Measurements from ENCODE around the gene BCKDK.
"Not testable (repeated sequence)": the region's sequence is repeated elsewhere in the genome, so short reads cannot be mapped to it uniquely, and the experiment has no call there.

Gene BCKDK

DNA sequence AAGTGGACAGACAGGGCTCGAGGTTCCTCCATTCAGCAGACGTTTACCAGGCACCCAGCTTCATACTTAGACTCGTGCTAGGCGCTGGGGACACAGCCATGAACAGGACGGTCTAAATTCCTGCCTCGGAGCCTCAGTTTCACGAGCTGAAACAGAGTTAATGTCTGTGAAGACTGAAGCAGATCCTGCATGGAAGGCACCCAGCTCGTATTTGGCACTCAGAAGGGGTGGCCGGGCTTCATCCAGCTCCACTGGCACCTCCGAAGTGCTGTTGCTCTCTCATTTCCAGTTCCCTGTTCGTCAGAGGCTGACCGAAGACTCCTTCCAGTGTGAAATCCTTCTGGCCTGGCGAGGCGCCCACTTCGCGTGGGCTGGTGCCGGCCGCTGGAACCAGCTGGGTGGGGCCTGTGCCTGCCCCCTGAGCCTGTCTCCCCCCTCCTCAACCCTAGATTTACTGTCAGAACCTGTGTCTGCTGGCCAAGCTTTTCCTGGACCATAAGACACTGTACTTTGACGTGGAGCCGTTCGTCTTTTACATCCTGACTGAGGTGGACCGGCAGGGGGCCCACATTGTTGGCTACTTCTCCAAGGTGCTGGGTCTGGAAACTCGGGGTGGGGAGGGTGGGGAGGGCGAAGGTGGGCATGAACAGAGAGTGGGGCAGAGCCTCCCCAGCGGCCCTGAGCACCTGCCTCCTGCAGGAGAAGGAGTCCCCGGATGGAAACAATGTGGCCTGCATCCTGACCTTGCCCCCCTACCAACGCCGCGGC, 21.6 kb downstream of the BCKDK start:
- no peak for DNase-seq

DNA sequence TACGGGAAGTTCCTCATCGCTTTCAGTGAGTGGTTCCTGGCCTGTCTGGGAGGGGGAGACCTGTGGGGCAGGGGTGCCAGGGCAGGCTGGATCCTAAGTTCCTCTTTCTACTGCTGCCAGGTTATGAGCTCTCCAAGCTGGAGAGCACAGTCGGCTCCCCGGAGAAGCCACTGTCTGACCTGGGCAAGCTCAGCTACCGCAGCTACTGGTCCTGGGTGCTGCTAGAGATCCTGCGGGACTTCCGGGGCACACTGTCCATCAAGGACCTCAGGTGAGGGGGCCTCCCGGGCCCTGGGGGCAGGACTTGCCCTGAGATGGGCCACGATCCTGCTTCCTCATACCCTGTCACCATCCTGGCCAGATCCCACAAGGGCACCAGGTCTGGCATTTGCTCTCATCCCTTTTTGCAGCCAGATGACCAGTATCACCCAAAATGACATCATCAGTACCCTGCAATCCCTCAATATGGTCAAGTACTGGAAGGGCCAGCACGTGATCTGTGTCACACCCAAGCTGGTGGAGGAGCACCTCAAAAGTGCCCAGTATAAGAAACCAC, 22.2 kb downstream of the BCKDK start:
- DNase-seq, result no peak

- DNase-seq, result peak; percentile 78
Measured at GRCh38 chr16:31130899-31131298, 22.7 kb downstream of the BCKDK start.

GRCh38 chr16:31131416-31131815, 23.2 kb downstream of the BCKDK start:
- no peak for DNase-seq

- no peak for DNase-seq
Measured at GRCh38 chr16:31131841-31132271, 23.7 kb downstream of the BCKDK start.

- no peak for DNase-seq
Measured at GRCh38 chr16:31132303-31132979, 24.3 kb downstream of the BCKDK start.

DNA sequence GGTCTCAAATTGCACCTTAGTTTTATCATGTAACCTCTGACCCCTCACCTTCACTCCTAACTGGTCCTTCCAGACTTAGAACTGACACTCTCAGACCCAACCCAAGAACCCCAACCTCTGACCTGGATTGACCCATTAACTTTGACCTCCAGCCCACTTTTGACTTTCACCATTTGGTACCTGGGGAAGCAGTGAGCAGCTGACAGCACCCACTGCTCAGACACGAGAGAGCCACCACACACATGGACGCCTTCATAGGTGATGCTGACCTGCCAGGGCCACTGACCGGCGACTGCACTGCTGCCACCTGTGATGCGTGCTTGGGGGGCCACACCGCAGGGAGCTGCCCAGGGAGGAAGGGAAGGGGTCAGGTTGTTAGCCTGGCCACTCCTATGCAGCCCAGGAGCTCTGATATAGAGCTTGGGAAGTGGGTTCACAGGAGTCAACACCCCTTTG, 24.9 kb downstream of the BCKDK start:
- no peak for DNase-seq

GRCh38 chr16:31134091-31134571, 25.9 kb downstream of the BCKDK start:
- peak; percentile 28 for DNase-seq

GRCh38 chr16:31134625-31135534, 26.7 kb downstream of the BCKDK start:
- peak; percentile 57 for DNase-seq

GRCh38 chr16:31135535-31136286, 27.5 kb downstream of the BCKDK start, which contains the start of gene PRSS8:
Gene PRSS8, minus strand, starts transcription at chr16:31135727. Its CDS starts 229 bp downstream, at chr16:31135498.
- DNase-seq, result peak; percentile 41

GRCh38 chr16:31136287-31136662, 28.1 kb downstream of the BCKDK start:
- DNase-seq, result no peak

GRCh38 chr16:31136822-31137499, 28.8 kb downstream of the BCKDK start:
- not testable (repeated sequence) for DNase-seq

DNA sequence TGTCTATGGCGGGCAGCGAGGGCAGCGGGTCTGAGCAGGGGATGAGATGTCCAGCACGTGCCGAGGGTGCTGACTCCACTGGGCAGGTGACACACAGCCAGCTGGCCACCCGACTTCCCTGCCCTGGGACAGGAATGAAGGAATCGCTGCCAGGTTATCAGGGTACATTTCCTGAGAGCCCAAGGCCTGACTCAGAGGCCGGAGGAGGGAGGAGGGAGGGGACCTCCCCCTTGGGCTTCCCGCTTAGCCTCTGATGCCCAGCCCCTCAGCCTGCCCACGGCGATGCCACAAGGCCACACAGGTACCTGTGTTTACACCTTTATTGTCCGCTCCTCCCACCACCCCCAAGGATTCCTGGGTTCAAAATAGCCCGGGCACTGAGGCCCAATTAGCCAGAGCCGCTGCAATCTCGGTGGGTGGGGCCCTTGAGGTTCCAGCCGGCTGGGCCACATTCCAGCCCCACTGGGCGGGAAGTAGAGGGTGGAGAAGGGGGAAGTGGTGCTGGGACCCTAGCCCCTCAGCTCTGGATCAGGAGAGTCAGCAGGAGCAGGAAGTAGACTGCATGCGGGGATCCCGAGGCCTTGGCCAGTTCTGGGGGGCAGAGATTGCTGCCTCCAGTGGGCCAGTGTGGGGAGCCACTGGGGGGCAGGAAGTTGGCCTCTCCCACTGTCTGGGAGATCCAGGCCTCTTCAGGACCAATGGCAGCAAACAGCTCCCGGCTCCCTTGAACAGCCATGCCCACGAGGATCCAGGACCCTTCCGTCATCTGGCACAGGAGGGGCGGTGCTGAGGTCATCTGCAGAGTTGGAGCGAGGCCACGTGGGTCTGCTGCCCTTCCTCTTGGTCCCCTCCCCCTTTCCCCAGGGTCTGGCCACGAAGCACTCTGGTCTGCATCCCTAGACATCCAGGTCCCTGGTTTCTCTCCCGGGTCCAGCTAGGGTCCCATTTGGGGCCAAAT, 30.7 kb downstream of the BCKDK start:
- no peak for DNase-seq

DNA sequence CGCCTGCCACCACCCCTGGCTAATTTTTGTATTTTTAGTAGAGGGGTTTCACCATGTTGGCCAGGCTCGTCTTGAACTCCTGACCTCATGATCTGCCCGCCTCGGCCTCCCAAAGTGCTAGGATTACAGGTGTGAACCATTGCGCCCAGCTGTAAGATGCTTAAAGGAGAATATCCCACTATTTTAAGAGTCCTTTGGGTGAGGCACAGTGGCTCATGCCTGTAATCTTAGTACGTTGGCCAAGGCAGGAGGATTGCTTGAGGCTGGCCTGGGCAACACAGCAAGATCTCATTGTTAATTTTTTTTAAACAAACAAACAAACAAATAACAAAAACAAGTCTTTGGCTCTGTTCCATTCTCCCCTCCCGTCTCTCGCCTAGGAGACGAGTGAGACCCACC, 32.9 kb downstream of the BCKDK start:
- DNase-seq, result not testable (repeated sequence)

GRCh38 chr16:31141489-31142108, 33.4 kb downstream of the BCKDK start:
- no peak for DNase-seq

DNA sequence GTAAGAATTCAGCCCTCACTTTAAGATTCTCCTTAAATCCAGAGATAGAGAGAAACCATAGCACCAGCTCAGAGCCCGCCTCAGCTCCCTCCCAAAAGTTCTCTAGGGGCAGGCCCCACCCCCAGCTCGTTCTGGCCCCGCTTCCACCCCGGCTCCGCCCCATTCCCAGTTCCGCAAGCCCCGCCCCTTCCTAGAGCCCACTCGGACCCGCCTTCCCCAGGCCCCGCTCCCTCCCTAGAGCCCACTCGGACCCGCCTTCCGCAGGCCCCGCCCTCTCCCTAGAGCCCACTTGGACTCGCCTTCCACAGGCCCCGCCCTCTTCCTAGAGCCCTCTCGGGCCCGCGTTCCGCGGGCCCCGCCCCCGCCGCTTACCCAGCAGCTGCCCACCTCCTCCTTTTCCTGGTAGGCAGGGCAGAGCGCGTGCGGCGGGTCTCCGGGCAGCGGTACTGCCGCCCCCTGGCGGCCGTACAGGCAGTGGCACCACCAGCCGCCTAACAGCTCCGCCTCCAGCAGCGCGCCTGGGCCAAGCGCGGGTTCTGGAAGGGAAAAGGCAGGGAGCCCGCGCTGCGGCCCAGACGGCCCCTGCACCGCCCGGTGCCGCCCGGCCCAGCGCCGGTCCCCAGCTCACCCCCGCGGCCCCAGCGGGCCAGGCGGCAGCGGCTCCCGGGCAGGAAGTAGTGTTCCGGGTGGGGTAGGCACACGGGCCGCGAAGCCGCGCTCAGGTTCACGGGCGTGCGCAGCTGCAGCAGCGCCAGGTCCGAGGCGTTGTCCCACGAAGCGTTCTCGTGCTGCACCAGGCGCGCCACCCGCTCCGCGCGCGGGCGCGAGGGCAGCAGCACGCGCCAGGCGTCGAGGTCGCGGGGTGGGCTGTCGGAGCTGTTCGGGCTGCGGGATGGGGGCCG, 34.2 kb downstream of the BCKDK start:
- DNase-seq, result peak; percentile 97

DNA sequence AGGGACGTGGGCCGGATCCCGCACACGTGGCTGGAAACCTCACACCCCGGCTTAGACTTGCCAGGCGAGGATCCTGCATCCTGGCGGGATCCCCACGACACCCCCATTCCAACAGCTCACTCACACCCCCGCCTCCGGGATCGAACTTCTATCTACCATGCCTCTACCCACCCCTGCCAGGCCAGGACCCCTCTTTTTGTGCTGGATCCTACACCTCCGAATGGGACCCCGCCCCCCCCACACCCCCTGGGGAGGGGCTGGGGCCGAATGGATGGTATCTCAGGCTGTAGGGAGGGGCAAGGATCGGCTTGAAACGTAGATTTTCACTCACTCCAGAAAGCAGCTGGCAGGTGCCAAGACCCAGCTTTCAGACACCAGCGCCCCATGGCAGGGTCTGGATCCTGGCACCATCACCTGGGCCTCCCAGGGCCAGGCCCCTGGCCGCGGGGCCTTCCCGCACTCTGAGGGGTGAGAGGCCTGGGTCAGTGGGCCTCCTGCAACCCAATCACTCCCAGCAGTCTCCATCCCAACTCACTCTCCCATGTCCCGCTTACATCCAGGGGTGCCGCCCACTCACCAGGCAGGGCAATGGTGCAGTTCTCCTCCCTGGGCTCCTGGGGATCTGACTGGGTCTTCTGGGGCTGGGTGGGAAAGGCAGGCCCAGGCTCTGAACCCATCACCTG, 35.0 kb downstream of the BCKDK start:
- DNase-seq, result no peak

GRCh38 chr16:31143694-31144148, 35.5 kb downstream of the BCKDK start:
- DNase-seq, result no peak
